ENCODE measurements around the gene MIPOL1.
"Not testable (repeated sequence)": the region's sequence is repeated elsewhere in the genome, so short reads cannot be mapped to it uniquely, and the experiment has no call there.

The MIPOL1 gene

DNA sequence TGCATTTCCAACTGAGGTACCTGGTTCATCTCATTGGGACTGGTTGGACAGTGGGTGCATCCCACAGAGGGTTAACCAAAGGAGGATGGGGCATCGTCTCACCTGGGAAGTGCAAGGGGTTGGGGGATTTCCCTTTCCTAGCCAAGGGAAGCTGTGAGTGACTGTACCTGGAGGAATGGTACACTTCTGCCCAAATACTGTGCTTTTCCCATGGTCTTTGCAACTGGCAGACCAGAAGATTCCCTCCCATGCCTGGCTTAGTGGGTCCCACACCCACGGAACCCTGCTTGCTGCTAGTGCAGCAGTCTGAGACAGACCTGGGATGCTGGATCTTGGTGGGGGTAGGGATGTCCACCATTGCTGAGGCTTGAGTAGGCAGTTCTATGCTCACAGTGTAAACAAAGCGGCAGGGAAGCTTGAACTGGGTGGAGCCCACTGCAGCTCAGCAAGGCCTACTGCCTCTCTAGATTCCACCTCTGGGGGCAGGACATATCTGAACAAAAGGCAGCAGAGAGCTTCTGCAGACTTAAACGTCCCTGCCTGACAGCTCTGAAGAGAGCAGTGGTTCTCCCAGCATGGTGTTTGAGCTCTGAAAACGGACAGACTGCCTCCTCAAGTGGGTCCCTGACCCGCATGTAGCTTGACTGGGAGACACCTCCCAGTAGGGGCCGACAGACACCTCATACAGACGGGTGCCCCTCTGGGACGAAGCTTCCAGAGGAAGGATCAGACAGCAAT, 9.7 kb upstream of the MIPOL1 start:
- DNase-seq = not testable (repeated sequence)

DNA sequence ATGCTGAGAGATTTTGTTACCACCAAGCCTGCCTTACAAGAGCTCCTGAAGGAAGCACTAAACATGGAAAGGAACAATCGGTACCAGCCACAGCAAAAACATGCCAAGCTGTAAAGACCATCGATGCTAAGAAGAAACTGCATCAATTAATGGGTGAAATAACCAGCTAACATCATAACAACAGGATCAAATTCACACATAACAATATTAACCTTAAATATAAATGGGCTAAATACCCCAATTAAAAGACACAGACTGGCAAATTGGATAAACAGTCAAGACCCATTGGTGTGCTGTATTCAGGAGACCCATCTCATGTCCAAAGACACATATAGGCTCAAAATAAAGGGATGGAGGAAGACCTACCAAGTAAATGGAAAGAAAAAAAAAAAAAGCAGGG, 8.0 kb upstream of the MIPOL1 start:
- not testable (repeated sequence) for DNase-seq

DNA sequence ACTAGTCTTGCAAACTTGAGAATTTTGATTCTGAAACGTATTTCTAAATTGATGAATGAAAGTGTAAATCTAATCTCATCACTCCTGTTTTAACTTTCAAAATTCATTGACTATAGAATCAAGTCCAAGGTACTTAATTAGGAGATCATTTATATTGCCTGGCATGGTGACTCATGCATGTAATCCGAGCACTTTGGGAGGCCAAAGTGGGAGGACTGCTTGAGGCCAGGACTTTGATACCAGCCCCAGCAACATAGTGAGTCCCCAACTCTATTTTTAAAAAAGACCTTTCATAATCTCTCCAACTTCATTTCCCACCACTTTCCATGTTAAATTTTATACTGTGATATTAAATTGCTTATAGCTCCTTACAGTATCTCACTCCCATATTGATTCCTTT, 3.0 kb upstream of the MIPOL1 start:
- no peak for DNase-seq

DNA sequence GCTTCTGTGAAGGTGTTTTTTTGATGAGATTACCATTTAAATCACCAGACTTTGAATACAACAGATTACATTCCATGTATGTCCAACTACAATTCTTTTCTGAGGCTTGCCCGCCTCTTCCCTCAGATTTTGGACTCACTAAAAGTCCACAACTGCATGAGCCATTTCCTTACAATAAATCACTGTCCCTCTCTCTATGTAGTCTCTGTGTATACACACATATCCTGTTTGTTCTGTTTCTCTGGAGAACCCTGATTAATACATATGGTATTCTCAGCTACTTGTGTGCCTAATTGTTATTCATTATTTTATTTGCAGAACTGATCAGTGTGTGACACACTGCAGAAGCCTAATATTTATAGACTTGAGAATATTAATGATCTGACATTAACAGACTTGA, 2.4 kb upstream of the MIPOL1 start:
- no peak for DNase-seq

DNA sequence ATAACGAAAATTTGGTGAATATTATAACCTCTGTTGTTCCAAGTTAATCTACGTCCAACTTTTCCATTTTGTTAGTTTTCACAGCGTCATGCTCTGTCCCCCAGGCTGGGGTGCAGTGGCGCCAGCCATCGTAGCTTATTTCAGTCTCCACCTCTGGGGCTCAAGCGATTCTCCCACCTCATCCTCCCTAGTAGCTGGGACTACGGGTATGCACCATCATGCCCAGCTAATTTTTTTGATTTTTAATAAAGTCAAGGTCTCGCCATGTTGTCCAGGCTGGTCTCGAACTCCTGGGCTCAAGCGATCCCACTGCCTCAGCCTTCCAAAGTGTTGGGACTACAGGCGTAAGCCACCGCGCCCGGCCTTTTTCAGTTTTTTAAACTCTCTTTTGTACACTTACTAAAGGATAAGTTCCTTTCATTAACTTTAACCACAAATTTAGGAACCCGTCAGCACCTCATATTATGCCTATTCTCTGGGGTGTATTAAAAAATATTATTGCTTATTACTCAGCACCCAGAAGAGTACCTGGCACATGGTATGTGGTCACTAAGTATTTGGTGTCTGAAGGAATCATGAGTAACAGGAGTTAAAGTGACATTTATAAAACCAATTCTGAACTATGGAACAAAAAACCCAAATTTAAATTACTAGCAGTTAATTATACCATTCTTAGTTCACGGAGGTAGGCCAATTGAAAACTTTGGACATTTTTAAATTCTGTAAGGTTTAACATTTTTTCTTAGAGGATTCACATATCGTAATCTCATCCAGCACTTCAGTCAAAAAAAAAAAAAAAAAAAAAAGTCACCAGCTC, 925 bp upstream of the MIPOL1 start:
- DNase-seq = no peak

DNA sequence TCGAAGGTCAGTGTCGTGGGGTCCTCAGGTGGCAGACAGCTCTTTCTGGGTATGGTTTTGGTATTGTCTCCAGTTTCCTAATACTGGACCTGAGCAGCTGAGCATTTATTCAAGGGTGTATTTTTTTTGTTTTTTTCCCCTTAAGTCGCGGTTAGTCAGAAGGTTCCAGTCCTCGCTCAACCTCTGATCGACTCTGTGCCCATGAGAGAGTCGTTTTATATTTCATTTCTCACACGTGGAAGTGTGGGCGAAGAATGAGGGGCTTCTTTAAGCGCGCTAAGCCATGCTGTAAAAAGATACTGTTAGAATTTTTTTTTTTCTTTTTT, 499 bp downstream of the MIPOL1 start:
- DNase-seq = no peak

DNA sequence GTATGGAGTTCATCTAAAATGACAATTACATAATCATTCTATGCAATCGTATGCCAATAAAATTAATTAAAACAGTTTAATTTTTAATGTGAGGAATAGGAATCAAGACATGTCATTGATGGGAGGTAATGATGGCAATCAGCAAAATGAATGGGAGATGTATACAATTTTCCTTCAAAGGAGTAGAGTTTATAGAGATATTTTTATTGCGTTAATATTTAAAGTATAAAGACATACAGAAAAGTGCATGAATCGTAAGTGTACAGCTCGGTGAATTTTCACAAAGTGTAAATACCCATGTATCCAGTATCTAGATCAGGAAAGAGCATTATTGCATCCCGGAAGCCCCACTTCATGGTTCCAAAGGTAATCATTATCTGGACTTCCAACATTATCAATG, 1.2 kb downstream of the MIPOL1 start:
- no peak for DNase-seq

DNA sequence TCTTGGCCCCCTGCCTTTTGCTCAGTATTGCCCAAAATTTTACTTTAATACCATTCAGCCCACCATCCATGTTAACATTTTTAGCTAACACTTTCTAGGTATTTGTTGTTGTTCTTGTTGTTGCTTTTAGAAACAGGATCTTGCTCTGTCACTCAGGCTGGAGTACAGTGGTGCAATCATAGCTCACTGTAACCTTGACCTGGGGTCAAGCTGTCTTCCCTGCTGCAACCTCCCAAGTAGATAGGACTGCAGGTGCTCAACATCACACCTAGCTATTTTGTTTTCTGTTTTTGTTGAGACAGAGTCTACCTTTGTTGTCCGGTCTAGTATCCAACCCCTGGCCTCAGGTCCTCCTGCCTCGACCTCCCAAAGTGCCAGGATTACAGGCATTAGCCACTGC, 4.0 kb downstream of the MIPOL1 start:
- no peak for DNase-seq

DNA sequence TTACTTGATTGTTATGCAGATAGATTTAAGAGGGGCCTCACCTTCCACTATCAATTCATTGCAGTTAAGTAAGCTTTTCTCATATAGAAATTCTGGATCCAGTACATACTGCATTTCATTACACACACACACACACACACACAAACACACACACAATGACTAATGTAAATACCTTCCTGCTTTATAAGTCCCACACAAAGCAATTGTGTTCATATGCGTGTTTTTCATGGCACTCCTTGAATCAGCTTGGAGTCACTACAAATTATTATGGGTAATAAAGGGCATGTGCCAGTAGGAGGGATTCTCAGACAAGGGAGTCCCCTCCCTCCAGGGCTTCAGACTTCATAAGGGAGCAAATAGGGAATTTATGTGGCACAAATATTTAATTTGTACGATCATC, 4.5 kb downstream of the MIPOL1 start:
- DNase-seq = no peak

DNA sequence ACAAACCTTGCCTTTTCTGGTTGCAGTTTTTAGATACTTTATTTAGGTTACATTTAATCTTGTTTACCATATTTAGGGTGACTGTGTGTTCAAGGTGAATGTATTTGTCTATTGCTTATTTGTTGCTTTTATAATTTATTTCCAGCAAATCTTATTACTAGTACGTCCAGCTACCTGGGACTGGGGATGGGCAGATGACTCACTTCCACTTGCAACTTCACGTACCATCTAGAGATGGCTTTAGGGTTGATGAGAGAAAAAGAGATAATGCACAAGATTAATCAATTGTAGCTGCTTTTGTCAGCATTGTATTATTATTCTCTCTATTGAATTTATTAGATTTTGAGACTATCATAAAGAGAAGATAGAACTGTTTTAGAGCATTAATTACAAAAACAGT, 5.1 kb downstream of the MIPOL1 start:
- no peak for DNase-seq

DNA sequence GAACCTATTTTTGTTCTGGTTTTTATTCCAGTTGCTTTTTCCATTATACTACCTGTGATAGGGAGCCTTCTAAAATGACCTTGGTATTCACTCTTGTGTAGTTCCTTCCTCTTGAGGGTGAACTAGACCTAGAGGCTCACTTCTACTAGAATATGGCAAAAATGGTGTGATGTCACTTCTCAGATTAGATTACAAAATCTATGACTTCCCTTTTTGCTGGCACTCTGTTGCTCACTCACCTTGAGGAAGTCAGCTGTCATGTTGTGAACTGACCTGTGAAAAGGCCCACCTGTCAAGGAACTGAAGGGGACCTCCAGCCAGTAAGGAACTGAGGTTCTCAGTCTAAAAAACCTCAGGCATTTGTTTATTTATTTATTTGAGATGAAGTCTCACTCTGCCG, 5.7 kb downstream of the MIPOL1 start:
- no peak for DNase-seq

DNA sequence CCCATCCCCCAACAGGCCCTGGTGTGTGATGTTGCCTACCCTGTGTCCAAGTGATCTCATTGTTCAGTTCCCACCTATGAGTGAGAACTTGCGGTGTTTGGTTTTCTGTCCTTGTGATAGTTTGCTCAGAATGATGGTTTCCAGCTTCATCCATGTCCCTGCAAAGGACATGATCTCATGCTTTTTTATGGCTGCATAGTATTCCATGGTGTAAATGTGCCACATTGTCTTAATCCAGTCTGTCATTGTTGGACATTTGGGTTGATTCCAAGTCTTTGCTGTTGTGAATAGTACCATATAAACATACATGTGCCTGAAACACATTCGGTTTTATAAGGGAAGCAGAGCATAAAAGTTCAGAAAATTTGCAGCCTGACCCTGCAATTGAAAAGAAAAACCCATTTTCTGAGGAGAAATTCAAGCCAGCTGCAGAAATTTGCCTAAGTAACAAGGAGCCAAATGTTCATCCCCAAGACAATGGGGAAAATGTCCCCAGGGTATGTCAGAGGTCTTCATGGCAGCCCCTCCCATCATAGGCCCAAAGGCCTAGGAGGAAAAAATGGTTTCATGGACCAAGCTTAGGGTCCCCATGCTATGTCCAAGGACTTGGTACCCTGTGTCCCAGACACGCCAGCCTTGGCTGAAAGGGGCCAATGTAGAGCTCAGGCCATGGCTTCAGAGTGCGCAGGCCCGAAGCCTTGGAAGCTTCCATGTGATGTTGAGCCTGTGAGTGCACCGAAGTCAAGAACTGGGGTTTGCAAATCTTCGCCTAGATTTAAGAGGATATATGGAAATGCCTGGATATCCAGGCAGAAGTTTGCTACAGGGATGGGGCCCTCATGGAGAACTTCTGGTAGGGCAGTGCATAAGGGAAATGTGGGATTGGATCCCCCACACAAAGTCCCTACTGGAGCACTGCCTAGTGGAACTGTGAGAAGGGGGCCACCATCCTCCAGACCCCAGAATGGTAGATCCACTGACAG, 8.2 kb downstream of the MIPOL1 start:
- not testable (repeated sequence) for DNase-seq

DNA sequence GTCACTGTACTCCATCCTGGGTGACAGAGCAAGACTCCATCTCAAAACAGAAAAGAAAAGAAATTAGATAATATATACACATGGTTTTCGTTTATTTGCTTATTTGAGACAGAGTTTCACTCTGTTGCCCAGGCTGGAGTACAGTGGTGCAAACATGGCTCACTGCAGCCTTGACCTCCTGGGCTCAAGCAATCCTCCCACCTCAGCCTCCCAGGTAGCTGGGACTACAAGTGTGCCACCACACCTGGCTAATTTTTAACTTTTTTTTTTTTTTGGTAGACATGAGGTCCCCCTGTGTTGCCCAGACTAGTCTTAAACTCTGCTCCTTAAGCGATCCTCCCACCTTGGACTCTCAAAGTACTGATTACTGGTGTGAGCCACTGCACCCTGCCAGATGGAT, 11.9 kb downstream of the MIPOL1 start:
- not testable (repeated sequence) for DNase-seq

DNA sequence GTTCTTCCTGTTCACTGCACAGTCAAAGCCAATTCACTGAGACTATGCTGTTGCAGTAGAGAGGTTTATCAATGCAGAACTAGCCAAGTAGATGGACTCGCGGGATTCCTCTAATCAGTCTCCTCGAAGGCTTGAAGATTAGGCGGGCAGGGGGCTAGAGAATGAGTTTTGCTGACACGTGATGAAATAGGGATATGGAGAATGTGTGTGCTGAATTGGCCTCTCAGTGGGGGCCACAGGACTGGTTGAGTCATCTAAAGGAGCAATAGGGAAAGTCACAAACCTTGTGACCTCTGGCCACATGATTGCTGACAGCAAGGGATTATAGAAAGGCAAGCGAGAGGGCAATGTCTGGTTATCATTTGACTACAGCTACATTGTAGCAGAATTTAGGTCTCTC, 12.7 kb downstream of the MIPOL1 start:
- no peak for DNase-seq

DNA sequence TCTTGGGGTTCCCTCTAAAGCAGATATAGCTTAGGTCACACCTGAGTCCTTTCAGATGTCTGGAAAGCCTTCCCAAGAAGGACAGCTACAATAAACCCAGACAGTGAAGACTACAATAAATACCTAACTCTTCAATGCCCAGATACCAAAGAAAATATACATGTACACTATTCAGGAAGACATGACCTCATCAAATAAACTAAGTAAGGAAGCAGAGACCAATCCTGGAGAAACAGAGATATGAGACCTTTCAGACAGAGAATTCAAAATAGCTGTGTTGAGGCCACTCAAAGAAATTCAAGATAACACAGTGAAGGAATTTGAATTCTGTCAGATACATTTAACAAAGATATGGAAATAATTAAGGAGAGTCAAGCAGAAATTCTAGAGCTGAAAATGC, 15.3 kb downstream of the MIPOL1 start:
- no peak for DNase-seq

DNA sequence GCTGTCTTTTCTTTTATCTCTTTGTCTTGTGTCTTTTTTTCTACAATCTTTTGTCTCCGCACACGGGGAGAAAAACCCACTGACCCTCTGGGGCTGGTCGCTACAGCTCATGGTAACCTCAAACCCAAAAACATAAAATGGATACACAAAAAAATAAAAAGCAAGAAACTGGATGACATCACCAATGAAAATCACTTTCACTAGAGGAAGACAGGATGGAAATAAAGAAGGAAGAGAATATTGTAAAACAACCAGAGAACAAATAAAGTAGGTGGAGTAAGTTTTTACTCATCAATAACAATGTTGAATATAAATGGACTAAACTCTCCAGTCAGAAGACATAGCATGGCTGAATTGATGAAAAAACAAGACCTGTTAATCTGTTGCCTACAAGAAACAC, 17.6 kb downstream of the MIPOL1 start:
- no peak for DNase-seq

DNA sequence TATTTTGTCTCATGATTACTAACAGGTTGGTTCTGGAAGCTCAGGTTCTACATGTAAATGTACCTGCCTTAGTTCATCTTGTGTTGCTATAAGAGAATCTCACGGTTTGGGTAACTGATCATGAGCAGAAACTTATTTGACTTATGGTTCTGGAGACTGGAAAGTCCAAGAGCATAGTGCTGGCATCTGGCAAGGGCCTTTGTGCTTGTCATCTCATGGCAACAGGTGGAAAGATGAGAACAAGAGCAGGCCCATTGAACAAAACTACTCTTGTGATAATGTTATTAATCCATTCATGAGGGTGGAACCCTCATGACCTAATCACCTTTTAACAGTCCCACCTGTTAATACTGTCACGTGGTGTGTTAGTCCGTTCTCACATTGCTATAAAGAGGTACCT, 23.3 kb downstream of the MIPOL1 start:
- DNase-seq = no peak

DNA sequence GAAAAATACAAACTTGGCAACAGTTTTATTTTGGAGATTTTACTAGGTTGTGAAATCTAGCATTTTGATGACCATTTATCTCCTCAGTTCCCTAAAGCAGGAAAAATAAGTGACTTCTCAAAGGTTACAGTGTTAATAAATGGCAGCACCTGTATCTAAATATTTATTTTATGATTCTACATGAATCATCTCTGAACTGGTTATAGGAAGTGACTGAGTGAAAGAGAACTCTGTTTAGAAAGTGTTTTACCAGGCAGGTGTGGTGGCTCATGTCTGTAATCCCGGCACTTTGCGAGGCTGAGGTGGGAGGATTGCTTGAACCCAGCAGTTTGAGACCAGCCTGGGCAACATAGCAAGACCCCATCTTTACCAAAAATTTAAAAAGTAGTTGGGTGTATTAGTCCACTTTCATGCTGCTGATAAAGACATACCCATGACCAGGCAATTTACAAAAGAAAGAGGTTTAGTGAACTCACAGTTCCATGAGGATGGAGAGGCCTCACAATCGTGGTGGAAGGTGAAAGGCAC, 26.3 kb downstream of the MIPOL1 start:
- no peak for DNase-seq

DNA sequence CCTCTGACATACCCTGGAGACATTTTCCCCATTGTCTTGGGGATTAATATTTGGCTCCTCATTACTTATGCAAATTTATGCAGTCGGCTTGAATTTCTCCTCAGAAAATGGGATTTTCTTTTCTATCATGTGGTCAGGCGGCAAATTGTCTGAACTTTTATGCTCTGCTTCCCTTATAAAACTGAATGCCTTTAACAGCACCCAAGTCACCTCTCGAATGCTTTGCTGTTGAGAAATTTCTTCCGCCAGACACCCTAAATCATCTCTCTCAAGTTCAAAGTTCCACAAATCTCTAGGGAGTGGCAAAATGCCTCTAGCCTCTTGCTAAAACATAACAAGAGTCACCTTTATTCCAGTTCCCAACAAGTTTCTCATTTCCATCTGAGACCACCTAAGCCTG, 27.9 kb downstream of the MIPOL1 start:
- DNase-seq = not testable (repeated sequence)

DNA sequence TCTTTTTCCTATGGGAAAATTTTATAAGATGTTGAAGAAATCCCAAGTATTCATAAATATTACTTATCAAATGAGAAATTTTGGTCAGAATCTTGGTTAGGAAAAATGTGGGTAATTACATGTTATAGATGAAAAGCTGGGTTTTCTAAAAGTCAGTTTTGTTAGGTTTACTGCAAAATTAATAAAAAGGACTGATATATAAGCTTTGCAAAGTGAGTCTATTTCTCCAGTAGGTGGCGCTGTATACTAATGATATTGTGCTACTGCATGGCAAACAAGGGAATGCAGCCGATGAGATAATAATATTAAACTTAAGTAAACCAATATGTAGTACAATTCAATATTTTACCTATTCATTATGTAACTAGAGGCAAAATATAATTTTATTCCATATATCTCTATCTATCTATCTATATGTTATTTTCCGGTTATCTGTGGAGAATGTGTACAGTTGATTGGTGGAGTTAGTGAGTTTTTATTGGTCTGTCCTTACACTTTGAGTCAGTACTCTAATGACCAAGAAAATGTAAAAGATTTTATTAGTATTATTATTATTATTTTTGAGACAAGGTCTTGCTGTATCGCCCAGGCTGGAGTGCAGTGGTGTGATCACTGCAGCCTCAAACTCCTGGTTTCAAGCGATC, 32.9 kb downstream of the MIPOL1 start:
- peak; percentile 76 for DNase-seq

DNA sequence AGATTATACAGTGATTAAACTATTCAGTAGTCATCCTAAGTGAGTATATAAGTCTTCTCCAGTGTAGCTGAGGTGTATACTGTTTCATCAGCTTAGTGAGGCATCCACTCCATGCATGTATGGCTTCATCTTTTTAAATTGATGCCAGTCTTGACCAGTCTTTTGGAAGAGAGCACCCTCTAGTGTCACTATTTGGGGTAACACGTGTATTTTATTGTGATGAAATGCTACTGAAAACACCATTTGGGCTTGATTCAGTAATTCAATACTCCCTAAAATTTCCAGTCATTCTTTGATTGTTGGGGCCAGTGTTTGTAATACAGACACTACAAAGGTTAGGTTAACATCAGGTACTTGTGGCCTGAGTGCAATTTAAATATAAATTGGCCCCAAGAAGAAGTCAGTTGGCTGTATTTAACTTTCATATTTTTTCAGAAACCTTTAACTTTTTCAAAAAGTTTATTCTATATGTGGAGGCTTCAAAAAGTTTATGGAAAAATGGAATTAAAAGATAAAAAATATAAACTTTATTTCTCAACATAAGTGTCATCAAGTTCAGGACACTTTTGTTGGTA, 35.3 kb downstream of the MIPOL1 start:
- DNase-seq = peak; percentile 63

DNA sequence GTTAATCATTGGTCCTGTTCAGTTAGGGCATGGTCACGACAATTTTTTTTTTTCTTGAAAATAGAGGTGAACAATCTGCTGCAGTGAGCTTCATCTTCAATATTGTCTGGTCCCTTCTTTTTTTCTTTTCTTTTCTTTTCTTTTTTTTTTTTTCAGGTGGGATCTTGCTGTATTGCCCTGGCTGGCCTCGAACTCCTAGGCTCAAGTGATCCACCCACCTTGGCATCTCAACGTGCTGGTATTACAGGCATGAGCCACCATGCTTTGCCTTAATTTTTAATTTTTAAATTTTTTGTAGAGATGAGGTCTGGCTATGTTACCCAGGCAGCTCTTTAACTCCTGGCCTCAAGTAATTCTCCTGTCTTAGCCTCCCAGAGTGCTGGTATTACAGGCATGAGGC, 36.5 kb downstream of the MIPOL1 start:
- no peak for DNase-seq
